ENCODE results near the gene PUS1.

The PUS1 gene

DNA sequence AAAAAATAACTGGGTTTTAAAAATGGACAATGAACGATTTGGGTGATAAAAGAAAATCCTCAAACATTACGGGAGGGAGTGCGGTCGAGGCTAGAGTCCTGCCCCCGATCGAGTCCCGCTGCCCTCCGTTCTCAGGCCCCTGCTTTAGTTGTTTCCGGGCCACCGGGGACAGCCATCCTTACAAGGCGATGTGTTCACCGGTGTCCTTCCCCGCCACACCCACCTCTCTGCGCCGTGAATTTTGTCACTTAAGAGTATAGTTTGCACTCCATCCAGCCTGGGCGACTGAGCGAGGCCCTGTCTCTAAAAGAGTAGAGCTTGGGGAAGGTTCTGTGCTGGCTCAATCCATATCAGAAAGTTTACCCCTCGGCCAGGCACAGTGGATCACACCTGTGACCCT, 31.8 kb upstream of the PUS1 start:
- peak overlapping the region; percentile 93 for H3K27ac ChIP-seq
- no peak for TF ChIP-seq ZFX (IDR thresholded peaks at IDR 0.05)
- TF ChIP-seq, protein P1, sequence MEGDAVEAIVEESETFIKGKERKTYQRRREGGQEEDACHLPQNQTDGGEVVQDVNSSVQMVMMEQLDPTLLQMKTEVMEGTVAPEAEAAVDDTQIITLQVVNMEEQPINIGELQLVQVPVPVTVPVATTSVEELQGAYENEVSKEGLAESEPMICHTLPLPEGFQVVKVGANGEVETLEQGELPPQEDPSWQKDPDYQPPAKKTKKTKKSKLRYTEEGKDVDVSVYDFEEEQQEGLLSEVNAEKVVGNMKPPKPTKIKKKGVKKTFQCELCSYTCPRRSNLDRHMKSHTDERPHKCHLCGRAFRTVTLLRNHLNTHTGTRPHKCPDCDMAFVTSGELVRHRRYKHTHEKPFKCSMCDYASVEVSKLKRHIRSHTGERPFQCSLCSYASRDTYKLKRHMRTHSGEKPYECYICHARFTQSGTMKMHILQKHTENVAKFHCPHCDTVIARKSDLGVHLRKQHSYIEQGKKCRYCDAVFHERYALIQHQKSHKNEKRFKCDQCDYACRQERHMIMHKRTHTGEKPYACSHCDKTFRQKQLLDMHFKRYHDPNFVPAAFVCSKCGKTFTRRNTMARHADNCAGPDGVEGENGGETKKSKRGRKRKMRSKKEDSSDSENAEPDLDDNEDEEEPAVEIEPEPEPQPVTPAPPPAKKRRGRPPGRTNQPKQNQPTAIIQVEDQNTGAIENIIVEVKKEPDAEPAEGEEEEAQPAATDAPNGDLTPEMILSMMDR (conservative IDR thresholded peaks at IDR 0.05): no peak

DNA sequence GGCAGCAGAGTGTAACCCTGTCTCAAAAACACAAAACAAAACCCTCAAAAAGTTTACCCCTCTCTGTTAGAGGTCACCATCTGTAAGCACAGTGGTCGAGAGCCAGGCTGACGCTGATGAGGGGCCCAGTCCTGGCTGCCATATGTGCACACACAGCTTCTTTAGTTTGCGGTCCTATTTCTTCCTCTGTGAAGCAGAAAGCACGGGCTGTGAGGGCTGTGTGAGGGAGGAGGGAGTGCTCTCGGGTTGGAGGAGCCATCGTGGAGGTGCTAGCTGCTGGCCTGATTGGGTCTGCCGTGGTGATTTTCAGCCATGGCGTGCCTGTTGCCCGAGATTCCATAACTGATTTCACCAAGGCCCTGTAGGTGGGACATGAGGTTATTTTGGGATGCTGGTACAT, 31.2 kb upstream of the PUS1 start:
- H3K27ac ChIP-seq: no peak overlapping the region; the same call in 1 of the 2 replicates
- TF ChIP-seq, protein P1 (conservative IDR thresholded peaks at IDR 0.05): no peak
- no peak for TF ChIP-seq ZFX (IDR thresholded peaks at IDR 0.05)

DNA sequence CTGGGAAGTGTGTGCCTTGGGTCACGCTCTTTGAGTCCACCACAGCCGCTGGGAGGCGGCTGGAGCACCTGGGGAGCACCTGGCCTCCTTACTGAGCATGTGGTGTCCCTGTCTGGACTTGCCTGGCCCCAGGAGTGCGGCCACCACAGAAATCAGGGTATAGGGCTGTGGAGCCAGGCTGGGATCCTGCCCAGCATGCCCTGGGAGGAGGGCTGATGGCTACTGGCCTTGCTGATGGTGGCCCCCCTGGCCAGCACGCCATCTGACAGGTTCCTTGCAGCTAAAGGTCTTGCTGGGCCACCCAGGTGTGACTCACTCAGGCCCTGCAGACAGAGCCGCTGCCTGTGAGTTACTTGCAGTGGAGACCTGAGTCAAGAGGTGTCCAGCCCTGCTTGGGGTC, 28.7 kb upstream of the PUS1 start:
- H3K27ac ChIP-seq: no peak overlapping the region
- no peak for TF ChIP-seq ZFX (IDR thresholded peaks at IDR 0.05)
- TF ChIP-seq, protein P1 (conservative IDR thresholded peaks at IDR 0.05): no peak

DNA sequence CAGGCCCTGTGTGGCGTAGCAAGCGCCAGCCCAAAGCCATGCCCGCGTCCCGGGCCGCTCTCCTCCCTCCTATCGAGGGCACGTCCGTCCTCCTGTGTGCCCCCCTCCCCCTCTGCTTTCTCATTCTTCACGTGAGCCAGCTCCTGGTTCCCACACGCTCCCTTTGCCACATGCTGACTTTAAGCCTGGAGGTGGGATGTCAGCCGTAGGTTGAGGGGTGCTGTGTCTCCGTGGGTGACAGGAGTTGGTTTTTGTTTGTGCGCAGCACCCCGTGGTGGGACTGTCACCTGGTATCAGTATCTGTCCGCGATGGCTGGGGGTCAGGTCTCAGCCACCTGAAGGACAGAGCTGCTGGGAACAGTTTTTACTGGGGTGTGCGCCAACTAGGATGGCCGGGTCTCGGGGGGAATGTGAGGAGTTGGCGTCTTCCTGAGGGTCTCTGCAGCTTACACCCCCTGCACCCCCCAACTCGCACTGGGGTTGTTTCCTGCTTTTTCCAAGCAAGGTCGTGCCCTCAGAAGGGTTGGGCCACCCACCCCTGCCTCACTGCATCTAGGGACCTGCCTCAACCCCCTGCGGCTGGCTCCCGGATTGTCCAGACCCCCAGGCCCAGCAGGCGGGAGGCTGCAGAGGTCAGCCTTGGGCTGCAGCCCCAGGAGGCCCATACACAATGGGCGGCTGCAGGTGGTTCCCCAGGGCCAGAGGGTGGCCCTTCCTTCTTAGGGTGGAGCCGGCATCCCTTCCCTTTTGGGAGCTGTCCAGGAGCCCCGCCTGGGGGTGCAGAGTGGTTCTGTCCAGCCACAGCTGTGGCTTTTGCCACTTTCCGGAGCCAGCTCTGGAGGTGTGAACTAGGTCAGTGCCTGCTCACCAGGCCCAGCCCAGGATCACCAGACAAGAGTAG, 27.4 kb upstream of the PUS1 start:
- H3K27ac ChIP-seq: no peak overlapping the region
- no peak for TF ChIP-seq ZFX (IDR thresholded peaks at IDR 0.05)
- TF ChIP-seq, protein P1 (conservative IDR thresholded peaks at IDR 0.05): no peak

DNA sequence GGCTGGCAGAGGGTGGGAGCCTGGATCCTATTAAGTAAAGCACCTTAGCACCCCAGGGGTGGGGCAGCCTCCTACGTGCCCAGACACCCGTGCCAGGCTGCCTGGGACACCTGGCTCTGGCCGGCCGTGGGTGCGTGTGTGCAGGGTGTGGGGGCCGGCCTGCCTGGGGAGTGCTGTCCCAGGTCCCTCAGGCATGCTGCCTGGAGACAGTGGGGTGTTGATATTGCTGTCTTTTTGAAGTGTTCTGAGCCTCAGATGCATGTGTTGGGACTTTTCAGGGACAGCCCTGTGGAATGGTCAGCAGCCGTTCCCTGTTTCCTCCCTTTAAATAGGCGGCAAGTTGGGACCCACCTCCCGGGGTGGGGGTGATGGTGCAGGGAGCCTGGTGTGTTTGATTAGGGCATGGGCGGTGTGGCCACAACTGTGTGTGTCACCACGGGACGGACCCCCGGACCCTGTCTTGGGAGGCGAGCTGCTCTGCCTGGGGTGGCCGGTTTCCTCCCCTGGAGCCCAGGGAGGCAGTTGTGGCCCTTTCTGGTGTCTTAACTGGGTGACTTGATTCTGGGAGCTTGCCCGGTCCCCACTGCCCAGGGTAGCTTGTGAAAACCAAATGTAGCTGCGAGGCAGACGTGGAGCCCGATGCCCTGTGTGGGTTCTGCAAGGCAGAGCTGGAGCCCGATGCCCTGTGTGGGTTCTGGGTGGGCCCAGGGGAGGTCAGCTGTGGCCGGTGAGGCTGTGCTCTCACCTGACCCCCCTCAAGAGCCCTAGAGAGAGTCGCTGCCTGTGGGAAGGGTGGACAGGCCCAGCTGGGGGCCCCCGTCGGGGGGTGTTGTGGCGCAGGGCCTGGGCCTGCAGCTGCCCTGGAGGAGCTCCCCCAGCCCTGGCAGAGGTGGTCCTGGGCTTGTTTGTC, 26.5 kb upstream of the PUS1 start:
- H3K27ac ChIP-seq: no peak overlapping the region
- TF ChIP-seq, protein P1 (conservative IDR thresholded peaks at IDR 0.05): no peak
- TF ChIP-seq ZFX (IDR thresholded peaks at IDR 0.05): no peak

DNA sequence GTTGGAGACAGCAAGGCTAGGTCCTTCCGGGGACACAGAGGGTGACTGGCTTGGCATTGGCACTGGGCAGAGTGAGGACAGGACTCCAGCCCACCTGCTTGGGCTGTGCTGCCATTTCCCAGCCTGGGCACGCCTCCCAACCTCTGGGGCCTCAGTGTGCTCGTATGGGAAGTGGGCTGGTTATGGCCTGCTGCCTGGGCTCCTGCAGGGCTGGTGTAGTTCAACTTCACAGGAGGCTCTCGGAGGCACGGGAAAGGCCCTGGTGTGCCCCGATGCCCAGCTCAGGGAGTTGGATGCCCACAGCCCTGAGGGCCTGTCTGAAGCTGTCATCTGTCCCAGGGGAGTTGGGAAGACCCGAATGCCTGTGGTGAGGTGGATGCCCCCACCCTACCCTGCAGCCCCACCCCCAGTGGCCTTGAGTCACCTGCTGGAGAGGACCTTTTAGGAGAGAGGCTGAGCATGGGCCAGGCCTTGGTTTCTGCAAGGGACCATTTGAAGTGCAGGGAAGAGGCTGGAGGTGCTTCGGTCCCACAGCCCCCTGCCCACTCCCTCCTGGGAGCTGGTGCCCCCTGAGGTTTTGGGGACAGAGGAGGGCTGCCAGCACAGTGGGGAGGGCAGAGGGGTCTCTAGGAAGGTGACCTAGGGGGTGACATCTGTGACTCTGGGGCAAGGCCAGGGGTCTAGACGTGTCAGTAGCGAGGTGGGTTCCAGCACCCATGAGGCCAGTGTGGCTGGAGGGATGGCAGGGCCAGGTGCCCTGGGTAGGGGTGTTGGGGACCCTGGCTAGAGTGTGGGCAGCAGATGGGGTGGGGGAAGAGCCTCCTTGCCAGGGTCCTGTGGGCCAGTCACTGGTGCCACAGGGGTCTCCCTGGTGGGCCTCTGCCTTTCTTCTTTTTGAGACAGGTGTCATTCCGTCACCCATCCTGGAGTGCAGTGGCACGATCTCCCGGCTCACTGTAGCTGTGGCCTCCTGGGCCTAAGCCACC, 25.5 kb upstream of the PUS1 start:
- H3K27ac ChIP-seq: no peak overlapping the region
- TF ChIP-seq, protein P1 (conservative IDR thresholded peaks at IDR 0.05): no peak
- no peak for TF ChIP-seq ZFX (IDR thresholded peaks at IDR 0.05)

Measured in C4-2B (cell line).